NCI-H2227 (cell line): ENCODE results near the gene NRXN2.
"Not testable (repeated sequence)": the region's sequence is repeated elsewhere in the genome, so short reads cannot be mapped to it uniquely, and the experiment has no call there.

Experiments used
- DNase-seq: peaks from one replicate; lab custom pipeline; 2025; ENCODE audit not compliant: unreplicated experiment; lab: John Stamatoyannopoulos, UW

NRXN2 gene

DNA sequence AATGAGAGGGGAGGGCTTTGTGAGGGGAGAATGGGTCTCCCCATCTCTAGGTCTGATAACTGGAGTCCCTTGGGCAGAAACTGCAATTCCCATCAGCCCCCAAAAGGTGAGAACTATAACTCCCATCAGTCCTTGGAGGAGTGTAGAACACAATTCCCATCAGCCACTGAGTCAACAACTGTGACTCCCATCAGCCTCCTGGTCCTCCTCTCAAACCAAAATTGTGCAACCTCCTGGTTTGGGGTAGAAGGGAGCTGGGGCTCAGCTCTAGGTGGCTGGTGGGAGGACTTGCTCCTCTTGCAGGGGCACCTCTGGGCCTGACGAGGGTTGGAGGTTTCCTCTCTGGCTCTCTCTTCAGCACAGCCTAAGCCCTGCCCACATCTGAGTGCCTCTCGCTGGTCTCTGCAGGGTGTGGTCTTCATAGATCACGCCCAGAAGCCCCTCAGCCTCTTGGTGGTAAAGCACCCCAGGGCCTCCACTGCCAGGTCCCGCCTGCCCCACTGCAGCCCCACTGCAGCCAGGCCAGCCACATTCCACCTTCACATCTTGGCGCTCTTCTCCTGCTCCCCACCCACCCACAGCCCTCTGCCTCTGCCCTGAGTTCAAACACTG, 113.5 kb downstream of the NRXN2 start:
- DNase-seq: no peak

DNA sequence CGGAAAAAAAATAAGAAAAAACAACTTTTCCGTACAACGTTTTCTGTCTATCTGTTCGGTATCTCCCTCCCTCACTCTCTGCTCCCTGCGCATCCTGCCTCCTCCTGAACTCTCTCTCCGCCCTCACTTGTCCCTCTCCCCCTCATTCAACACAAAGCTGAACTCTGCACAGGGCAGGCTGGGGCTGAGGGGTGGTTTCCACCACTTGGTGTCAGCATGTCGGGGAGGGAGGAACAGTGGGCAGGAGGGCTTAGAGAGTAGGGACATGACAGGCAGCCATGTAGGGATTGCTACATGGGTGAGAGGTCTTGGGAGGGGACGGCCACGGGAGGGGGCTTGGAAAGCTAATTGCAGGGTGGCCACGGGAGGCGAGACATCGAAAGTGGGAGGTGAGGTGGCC, 114.4 kb downstream of the NRXN2 start:
- no peak for DNase-seq

- DNase-seq: no peak
Measured at GRCh38 chr11:64608046-64608445, 115.0 kb downstream of the NRXN2 start.

- DNase-seq: no peak
Measured at GRCh38 chr11:64607381-64607985, 115.5 kb downstream of the NRXN2 start.

DNA sequence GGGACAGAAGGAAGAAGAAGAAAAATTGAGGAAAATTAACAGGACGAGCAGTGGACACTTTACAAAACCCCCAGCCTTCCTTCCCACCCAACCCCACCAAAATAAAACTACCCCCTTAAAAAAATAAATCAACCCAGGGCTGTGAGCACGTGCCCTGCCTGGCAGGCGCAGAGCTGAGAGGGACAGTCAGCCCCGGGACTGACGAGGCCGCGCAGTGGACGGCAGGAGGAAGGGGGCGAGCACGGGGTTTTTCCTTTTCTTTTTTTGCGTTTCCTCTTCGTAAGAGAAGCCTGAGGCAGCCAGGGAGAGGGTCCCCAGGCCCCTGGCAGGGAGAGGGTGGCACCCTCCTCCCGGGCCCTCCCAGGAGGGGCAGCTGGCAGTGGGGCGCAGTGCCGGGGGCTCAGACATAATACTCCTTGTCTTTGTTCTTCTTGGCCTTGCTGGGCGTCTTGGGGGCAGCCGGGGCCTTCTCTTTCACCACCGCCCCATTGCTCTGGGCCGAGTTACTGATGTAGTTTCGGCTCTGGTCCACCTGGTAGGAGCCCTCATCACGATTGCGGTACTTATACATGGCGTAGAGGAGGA, 116.1 kb downstream of the NRXN2 start:
- DNase-seq: no peak

DNA sequence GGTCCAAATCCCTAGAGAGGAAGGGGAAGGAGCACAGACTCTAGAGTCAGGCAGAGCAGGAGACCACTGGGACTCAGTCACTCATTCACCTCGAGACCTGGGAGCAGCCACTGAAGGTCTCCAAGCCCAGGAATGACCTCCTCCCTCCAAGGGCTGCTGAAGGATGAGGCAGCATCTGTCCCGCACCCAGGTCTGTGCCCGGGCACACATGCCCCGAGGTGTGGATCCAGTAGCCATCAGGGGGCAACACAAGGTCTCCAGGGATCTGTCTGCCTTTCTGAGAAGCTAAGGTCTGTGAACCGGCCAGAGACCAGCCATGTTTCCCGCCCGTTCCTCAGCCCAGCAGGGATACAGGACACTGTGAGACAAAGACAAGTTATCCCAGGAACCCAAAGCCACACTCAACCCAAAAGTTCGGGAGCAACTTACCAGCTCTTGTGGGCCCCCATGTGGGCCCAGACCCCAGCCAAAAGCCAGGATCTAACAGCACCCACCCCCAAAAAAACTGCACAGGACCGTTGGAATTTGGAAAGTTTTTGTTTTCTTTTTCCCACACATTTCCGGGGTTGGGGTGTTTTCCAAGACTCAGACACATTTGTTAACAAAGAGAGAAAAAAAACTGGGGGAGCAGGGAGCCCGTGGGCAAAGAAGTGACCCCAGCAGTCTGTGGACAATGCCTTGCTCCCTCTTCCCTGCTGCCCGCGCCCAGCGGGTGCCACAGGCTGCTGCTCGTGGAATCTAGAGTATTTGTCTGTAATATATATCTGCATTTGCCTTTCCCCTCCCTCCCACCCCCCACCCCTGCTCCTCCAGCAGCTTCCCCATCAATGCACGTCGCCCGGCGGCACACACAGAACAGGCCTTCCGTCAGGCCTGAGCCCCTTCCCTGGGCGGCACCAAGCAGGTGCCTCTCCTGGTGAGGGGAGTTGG, 117.1 kb downstream of the NRXN2 start:
- no peak for DNase-seq

- DNase-seq: peak; percentile 49
Measured at GRCh38 chr11:64605244-64605560, 117.8 kb downstream of the NRXN2 start.

DNA sequence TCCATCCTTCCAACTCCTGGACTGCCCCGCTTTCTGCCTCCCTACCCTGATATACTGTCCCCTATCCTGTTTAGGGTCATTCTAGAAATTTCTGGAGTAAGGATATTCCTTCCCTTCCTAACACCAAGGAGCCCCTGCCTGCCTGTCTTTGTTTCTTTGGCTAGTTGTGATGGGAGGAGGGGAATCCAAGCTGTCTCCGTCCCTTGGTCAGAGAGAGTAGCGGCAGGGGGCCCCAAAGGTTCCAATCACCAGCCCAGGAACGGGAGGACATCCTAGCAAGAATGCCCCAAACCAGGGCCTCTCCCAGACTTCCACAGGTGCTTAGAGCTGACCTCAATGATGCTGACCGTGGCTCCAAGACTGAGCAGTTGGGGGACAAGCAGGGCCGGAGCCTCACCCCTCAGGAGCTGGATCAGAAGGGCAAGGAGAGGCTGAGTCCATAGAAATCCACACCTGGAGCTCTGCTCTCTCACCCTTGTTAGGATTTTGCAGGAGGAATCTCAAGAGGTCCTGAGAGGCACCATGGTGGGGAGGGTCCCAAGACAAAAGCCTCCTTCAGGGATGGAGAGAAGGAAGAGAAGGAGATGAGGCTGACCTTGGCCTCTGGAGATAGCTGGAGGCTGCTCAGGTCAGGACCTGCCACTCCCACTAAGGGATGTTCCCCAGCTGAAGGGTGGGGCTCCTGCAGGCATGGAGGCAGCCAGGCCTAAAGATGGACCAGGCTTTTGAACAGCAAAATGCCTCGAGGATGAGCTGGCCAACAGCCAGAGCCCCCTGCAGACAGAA, 118.3 kb downstream of the NRXN2 start:
- no peak for DNase-seq

DNA sequence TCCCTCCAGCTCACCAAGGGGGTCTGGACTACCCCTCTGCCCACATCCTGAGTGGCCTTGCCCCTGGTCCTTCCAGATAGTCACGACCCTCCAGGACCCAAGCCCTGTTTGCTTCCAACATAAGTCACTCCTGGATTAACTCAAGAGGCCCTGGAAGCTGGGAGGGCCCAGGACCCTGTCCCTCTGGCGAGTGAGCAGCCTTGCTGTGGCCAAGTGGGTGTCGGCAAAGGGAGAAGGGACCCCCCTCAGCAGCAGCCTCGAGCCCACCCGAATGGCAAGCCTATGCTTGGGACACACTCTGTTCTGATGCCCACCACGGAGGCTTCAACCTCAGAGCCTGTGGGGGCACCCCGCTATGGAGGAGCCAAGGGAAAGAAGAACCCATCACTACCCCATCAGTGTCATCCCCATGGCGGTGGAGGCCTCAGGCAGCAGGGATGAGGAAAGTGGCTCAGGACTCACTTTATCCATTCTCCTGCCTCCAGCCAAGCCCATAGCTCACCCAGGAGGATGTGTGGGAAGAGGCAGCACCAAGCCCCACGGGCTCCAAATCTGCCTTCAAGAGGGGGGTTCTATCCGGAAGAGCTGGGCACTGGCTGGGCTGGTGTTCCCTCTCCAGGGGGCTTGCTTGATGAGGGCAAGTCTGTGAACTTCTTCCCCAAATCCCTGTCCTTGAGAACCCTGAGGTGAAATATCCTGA, 119.4 kb downstream of the NRXN2 start:
- DNase-seq: no peak

- DNase-seq: no peak
Measured at GRCh38 chr11:64602466-64603070, 120.4 kb downstream of the NRXN2 start.

GRCh38 chr11:64601605-64602465, 121.2 kb downstream of the NRXN2 start:
- no peak for DNase-seq

- no peak for DNase-seq
Measured at GRCh38 chr11:64600281-64600992, 122.6 kb downstream of the NRXN2 start.

- no peak for DNase-seq
Measured at GRCh38 chr11:64599698-64600211, 123.2 kb downstream of the NRXN2 start.

DNA sequence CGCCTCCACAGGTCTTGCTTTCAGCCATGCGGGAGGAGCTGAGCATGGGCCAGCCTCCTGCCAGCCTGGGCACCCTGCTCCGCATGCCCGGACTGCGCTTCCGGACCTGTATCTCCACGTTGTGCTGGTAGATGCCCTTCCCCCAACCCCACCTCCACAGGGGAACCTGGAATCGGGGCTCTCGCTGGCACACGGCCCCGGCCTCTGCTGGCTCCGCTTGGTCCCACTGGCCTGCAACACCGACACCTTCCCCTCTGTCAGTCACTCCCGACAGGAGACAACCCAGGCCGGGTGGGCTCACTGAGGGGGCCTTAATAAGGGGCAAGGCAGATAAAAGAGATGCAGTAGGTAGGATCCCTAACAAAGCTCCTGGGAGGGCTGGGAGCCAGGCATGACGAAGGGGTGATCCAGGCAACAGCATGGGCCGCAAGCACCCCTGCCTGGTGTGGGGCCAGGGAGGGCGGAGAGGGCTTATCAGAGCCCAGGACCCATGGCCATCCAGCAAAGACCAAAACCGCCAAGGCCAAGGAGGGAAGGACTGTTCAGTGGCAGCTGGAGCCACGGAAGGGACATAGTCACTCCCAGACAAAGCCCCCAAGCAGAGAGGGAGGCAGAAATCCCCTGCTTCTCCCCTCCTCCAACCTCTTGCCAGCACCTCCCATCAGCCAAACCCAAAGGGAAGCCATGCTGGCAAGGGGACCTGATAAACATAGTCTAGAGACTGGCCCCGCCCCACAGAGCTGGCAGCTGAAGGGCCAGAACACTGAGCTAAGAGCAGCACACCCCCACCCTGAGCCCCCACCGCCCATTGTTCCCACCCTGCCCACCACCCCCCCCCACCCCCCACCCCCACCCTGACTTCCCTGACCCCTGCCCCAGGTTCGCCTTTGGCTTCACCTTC, 124.0 kb downstream of the NRXN2 start:
- no peak for DNase-seq

GRCh38 chr11:64598106-64598796, 124.7 kb downstream of the NRXN2 start:
- no peak for DNase-seq

DNA sequence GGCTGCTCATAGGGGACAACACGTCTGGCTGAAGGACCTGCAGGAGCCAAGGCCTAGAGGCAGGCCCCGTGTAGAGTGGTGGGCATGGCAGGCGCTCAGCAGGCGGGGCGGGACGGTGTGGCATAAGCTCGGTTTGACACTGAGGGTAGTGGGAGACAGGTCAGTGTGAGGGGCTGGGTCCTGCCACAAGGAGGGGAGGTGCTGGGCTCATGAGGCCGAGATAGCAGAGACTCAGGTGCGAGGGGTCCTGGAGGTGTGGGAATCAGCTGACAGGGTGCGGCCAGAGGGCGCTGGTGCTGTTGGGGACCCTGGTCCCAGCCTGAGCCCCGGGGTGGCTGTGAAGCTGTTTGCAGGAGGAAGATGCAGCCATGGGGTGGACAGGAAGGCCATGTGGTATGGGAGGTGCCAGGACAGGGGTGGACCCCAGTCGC, 125.3 kb downstream of the NRXN2 start:
- no peak for DNase-seq

DNA sequence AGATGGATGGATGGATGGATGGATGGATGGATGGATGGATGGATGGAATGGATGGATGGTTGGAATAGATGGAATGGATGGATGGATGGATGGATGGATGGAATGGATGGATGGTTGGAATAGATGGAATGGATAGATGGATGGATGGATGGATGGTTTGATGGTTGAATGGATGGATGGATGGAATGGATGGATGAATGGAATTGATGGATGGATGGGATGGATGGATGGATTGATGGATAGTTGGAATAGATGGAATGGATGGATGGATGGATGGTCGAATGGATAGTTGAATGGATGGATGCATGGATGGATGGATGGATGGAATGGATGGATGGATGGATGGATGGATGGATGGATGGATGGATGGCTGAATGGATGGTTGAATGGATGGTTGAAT, 127.1 kb downstream of the NRXN2 start:
- not testable (repeated sequence) for DNase-seq
